Sigmoid colon (tissue), 7 donors: ENCODE data around the gene USH2A. TPM values are rescaled to one million over a fixed set of nuclear protein-coding genes. Genes with fewer than 3 reads are reported as not detected.

Experiments
- DNase-seq: peaks from one replicate; pipeline ENCODE4 v3.0.0-alpha.2; 2019
- H3K27ac ChIP-seq, 4 donors: fragments of 200-600 bp; sonication (generic); one replicate each; pipeline ENCODE4 v1.5.1; 2016 to 2019; ENCODE audit warnings: mild to moderate bottlenecking in 1 of 4
- H3K27me3 ChIP-seq, 3 donors: fragments of 200-600 bp; sonication (generic); one replicate each; pipeline ENCODE4 v1.5.1; 2019; ENCODE audit warnings: mild to moderate bottlenecking in 1 of 3
- H3K36me3 ChIP-seq, 4 donors: fragments of 200-600 bp; sonication (generic); one replicate each; pipeline ENCODE4 v1.5.1; 2016 to 2019
- H3K4me1 ChIP-seq, 4 donors: fragments of 200-600 bp; sonication (generic); one replicate each; pipeline ENCODE4 v1.5.1; 2017 to 2019
- H3K4me3 ChIP-seq, 4 donors: fragments of 200-600 bp; sonication (generic); one replicate each; pipeline ENCODE4 v1.5.1; 2017 to 2019; ENCODE audit warnings: mild to moderate bottlenecking in 2 of 4, moderate library complexity in 1 of 4
- H3K9me3 ChIP-seq, 4 donors: fragments of 200-600 bp in 3 of 4; sonication (generic) in 3 of 4; one replicate each; pipeline versions ENCODE4 v1.5.1 to v1.6.1; 2013 to 2019
- EP300 ChIP-seq, 4 donors: sonication (generic); formaldehyde crosslinking; IDR thresholded peaks; one replicate each; pipeline ENCODE4 v1.6.1; 2017; ENCODE audit warnings: antibody characterized with exemption in 4 of 4
- POLR2A ChIP-seq, 2 donors: fragments of 450-650 bp; IDR thresholded peaks; one replicate each; pipeline ENCODE4 v1.6.1; 2016; ENCODE audit warnings: antibody characterized with exemption in 2 of 2, mild to moderate bottlenecking in 2 of 2, moderate library complexity in 2 of 2
- POLR2AphosphoS5 ChIP-seq, 4 donors: sonication (generic); formaldehyde crosslinking; IDR thresholded peaks; one replicate each; pipeline ENCODE4 v1.6.1; 2017; ENCODE audit warnings: antibody characterized with exemption in 4 of 4
- WGBS, 2 donors: extraction: QIAGEN DNeasy Blood & Tissue Kit; methylation state at CpG; one replicate each; pipeline ENCODE4 v1.1.7; 2013; 5-methylcytosine and 5-hydroxymethylcytosine counted together
- intact Hi-C: fragments of 100-400 bp; cut with DNase I; formaldehyde crosslinking; loops from one replicate; pipeline ENCODE4 v1.15.1; 2023
- polyA plus RNA-seq, 3 donors: library from polyadenylated mRNA; stranded (reverse); fragments of 200-250 nt; gene quantifications; one replicate each; pipeline ENCODE4 v1.2.3, GENCODE V29; 2013
- total RNA-seq, 4 donors: library from RNA; depleted of rRNA; stranded (reverse); fragments of >200 nt; gene quantifications; one replicate each; pipeline ENCODE4 v1.1.0, GENCODE V29; 2016
- TF ChIP-seq, protein P1 (sequence below), 4 experiments: fragments of 450-650 bp in 3 of 4; fragments of 200-600 bp in 1 of 4; IDR thresholded peaks; one replicate each; pipeline ENCODE4 v1.5.1; 2016 to 2019; ENCODE audit warnings: antibody characterized with exemption in 4 of 4, mild to moderate bottlenecking in 3 of 4, moderate library complexity in 2 of 4
- donor health status: healthy with polysubstance abuse.
- donor health status: Bipolar disorder and iron deficiency.
- donor health status: healthy.

Gene USH2A
- total and polyA plus RNA-seq, 7 donors: under 0.01 TPM; not detected in 6

DNA sequence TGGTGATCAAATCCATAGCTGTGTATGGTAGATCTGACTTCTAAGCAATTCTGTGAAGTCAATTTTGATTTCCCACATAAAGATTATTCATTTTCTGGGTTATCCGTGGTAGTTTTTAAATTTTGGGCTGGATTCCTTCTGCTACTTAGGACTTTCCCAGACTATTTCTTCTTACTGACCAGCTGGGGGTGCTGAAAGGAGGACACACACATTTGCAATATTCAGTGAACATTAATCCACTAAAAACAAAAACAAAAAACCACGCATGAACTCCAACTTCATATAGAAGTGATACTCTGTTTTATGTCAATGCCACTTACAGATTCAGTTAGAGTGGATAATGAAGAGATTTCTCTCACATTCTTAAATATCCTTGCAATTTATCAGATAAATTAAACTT is 750.8 kb downstream of the USH2A start:
- Histone ChIP-seq H3K4me3 (no peak overlapping the region), H3K27ac (no peak overlapping the region), H3K36me3 (no peaks in the 10 kb centered on the region), H3K9me3 (no peaks in the 10 kb centered on the region), H3K27me3 (no peaks in the 10 kb centered on the region), H3K4me1 (no peaks in the 10 kb centered on the region)
- no peak for DNase-seq
- TF ChIP-seq POLR2AphosphoS5 (IDR thresholded peaks at IDR 0.05) (no peak), POLR2A (IDR thresholded peaks at IDR 0.05) (no peak), EP300 (IDR thresholded peaks at IDR 0.05) (no peak)
- TF ChIP-seq, protein P1, sequence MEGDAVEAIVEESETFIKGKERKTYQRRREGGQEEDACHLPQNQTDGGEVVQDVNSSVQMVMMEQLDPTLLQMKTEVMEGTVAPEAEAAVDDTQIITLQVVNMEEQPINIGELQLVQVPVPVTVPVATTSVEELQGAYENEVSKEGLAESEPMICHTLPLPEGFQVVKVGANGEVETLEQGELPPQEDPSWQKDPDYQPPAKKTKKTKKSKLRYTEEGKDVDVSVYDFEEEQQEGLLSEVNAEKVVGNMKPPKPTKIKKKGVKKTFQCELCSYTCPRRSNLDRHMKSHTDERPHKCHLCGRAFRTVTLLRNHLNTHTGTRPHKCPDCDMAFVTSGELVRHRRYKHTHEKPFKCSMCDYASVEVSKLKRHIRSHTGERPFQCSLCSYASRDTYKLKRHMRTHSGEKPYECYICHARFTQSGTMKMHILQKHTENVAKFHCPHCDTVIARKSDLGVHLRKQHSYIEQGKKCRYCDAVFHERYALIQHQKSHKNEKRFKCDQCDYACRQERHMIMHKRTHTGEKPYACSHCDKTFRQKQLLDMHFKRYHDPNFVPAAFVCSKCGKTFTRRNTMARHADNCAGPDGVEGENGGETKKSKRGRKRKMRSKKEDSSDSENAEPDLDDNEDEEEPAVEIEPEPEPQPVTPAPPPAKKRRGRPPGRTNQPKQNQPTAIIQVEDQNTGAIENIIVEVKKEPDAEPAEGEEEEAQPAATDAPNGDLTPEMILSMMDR (IDR thresholded peaks at IDR 0.05): no peak
- 67 to 80% methylated on average over 2 of the region's 2 CpGs for WGBS, 2 donors
- intact Hi-C loops: no loop called here

DNA sequence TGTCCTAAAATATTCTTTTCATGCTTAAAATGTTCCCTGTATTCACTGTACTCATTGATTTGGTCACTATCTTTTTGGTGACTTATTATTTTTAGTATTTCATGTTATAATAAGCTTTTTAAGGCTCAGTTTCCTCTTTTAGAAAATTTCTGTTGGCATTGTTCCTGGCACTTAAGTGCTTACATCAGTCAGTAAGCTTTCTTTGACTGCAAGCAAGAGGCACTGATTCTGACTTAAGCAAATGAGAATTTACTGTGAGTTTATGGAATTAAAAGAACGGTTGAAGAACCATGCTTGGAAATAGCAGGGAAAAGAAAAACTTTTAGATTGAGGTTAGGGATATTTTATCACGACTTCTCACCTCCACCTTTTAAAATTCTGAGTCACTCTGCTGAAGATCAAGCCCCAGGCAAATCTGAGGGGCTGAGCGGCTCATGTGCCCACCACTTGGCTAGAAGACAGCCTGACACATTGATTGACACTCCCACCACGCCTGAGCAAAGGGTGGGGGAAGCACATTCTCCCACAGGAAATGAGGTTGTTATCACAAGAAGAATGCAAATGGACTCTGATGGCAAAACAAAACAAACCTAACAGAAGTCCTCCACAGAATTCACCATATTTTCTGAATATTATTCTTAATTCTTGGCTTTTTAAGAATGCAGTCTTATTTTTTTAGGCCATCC is 753.3 kb downstream of the USH2A start:
- no peak for DNase-seq
- H3K9me3 ChIP-seq: no peaks in the 10 kb centered on the region
- no peak overlapping the region for H3K4me3 ChIP-seq
- no peak overlapping the region for H3K27ac ChIP-seq
- intact Hi-C loops: no loop called here
- H3K36me3 ChIP-seq: no peaks in the 10 kb centered on the region
- TF ChIP-seq POLR2A (IDR thresholded peaks at IDR 0.05) (no peak), POLR2AphosphoS5 (IDR thresholded peaks at IDR 0.05) (no peak), EP300 (IDR thresholded peaks at IDR 0.05) (no peak)
- TF ChIP-seq, protein P1 (IDR thresholded peaks at IDR 0.05): no peak
- no peaks in the 10 kb centered on the region for H3K27me3 ChIP-seq
- WGBS, 2 donors: 36 to 46% methylated on average over 4 of the region's 4 CpGs
- H3K4me1 ChIP-seq: no peaks in the 10 kb centered on the region

DNA sequence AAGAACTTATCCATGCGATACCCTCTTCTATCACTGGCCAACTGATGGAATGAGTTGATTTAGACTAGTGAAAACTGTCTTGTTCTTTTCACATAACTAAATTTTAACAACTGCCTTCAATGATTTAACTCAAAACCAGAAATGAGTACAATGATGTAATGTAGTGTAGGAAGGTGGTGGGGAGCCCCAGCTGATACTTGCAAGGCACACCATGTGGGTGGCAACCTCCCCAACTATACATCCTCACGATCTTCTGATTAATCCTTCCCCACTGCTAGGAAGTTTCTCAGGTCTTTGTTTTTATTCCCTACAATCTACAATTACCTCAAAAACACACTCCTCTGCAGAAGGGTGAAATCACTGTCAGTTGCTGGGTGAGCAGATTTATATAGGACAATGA is 755.5 kb downstream of the USH2A start:
- H3K9me3 ChIP-seq: no peaks in the 10 kb centered on the region
- no peak for TF ChIP-seq EP300 (IDR thresholded peaks at IDR 0.05)
- no peak for TF ChIP-seq POLR2AphosphoS5 (IDR thresholded peaks at IDR 0.05)
- TF ChIP-seq POLR2A (IDR thresholded peaks at IDR 0.05): no peak
- TF ChIP-seq, protein P1 (IDR thresholded peaks at IDR 0.05): no peak
- H3K4me1 ChIP-seq: no peaks in the 10 kb centered on the region
- no peak overlapping the region for H3K27ac ChIP-seq
- DNase-seq: no peak
- WGBS, 2 donors: 89 to 92% methylated on average over 2 of the region's 2 CpGs
- H3K4me3 ChIP-seq: no peak overlapping the region
- H3K36me3 ChIP-seq: no peaks in the 10 kb centered on the region
- intact Hi-C loops: no loop called here
- no peaks in the 10 kb centered on the region for H3K27me3 ChIP-seq

DNA sequence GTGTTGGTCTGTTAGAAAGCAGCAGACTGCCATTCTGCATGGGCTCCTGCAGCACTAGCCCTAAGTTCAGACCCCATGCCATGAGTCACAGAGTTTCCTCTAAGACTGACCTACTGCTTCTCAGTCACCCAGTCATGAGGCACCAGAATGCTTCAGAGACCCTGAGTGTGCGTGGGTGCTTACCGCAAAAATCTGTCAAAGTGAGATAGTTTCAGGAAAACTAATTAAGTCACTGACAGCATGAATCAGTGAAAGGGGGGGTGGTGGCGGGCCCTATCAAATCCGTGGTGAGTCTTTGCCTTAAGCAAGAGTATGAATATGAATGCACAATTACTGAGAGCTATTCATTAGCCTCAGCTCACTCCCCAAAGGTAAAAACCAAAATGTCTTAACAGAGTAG is 758.0 kb downstream of the USH2A start:
- no peaks in the 10 kb centered on the region for H3K9me3 ChIP-seq
- no peaks in the 10 kb centered on the region for H3K4me1 ChIP-seq
- no peak for DNase-seq
- H3K27me3 ChIP-seq: no peaks in the 10 kb centered on the region
- WGBS, 2 donors: 83 to 88% methylated on average over 4 of the region's 4 CpGs
- no peak overlapping the region for H3K27ac ChIP-seq
- no peaks in the 10 kb centered on the region for H3K36me3 ChIP-seq
- H3K4me3 ChIP-seq: no peak overlapping the region
- TF ChIP-seq EP300 (IDR thresholded peaks at IDR 0.05) (no peak), POLR2AphosphoS5 (IDR thresholded peaks at IDR 0.05) (no peak), POLR2A (IDR thresholded peaks at IDR 0.05) (no peak)
- TF ChIP-seq, protein P1 (IDR thresholded peaks at IDR 0.05): no peak
- intact Hi-C loops: no loop called here

DNA sequence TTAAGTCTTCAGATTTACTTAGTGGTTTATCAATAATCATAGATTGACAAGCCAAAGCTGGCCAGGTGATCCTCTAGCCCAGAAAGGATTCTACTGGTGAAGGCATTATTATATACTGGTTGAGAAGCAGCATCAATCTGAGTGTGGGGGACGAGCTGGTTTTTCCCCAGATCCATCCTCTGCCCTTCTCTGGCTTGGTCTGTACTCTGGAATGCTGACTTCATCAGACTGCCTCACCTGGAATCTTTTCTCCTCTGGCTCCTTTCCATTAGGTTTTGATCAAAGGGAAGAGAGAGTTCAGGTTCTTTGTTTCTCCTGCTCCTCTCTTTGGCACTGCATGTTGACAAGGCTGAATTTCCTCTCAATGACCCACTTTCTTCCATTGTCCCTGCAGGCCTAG is 762.2 kb downstream of the USH2A start:
- 72 to 80% methylated on average over 1 of the region's 1 CpG for WGBS, 2 donors
- no peak overlapping the region for H3K4me3 ChIP-seq

More for the DNA sequence above, 762.2 kb downstream of the USH2A start:
- Histone ChIP-seq H3K27me3 (no peaks in the 10 kb centered on the region), H3K4me1 (no peaks in the 10 kb centered on the region), H3K9me3 (no peaks in the 10 kb centered on the region), H3K36me3 (no peaks in the 10 kb centered on the region), H3K27ac (no peak overlapping the region)
- TF ChIP-seq, protein P1 (IDR thresholded peaks at IDR 0.05): no peak
- TF ChIP-seq POLR2A (IDR thresholded peaks at IDR 0.05) (no peak), EP300 (IDR thresholded peaks at IDR 0.05) (no peak), POLR2AphosphoS5 (IDR thresholded peaks at IDR 0.05) (no peak)
- intact Hi-C loops: no loop called here
- DNase-seq: no peak
